ENCODE measurements around the gene PAPLN. TPM values are rescaled to one million over a fixed set of nuclear protein-coding genes. Genes with fewer than 3 reads are reported as not detected.

The PAPLN gene
- total and polyA plus RNA-seq, 9 donors = 0.58 to 4.2 (median 1.1) TPM

- H3K27me3 ChIP-seq (ENCODE audit: control insufficient read depth, insufficient read depth, low read length) = peaks cover 59% of the 10 kb centered on the region
- H3K9me3 ChIP-seq (replicated peaks; ENCODE audit: control insufficient read depth, low read depth, low read length) = peaks cover 2% of the 10 kb centered on the region
- H3K4me3 ChIP-seq (ENCODE audit: low read length) = no peak overlapping the region
- H3K27ac ChIP-seq (ENCODE audit: low read length) = no peak overlapping the region
- H3K36me3 ChIP-seq (ENCODE audit: control insufficient read depth, insufficient read depth, low read length) = no peaks in the 10 kb centered on the region
- 67% methylated on average over 12 of the region's 14 CpGs for WGBS (ENCODE audit: insufficient coverage)
- no peak for DNase-seq
- H3K4me1 ChIP-seq (ENCODE audit: control insufficient read depth, insufficient read depth, low read length) = peaks cover 8% of the 10 kb centered on the region
Observed at GRCh38 chr14:73244541-73245290, 7.4 kb downstream of the PAPLN start.

GRCh38 chr14:73245480-73246325 is 8.4 kb downstream of the PAPLN start:
- DNase-seq = peak; percentile 51

GRCh38 chr14:73246387-73247150 is 9.3 kb downstream of the PAPLN start:
- Histone ChIP-seq H3K9me3 (replicated peaks; ENCODE audit: control insufficient read depth, low read depth, low read length) (peaks cover 2% of the 10 kb centered on the region), H3K27ac (ENCODE audit: low read length) (no peak overlapping the region), H3K4me1 (ENCODE audit: control insufficient read depth, insufficient read depth, low read length) (peaks cover 5% of the 10 kb centered on the region), H3K36me3 (ENCODE audit: control insufficient read depth, insufficient read depth, low read length) (no peaks in the 10 kb centered on the region), H3K4me3 (ENCODE audit: low read length) (peak overlapping the region; percentile 51), H3K27me3 (ENCODE audit: control insufficient read depth, insufficient read depth, low read length) (peaks cover 41% of the 10 kb centered on the region)
- 95% methylated on average over 8 of the region's 18 CpGs for WGBS (ENCODE audit: insufficient coverage)
- DNase-seq = no peak

More at GRCh38 chr14:73245480-73246325, 8.4 kb downstream of the PAPLN start:
- WGBS (ENCODE audit: insufficient coverage) = 6% methylated on average over 55 of the region's 64 CpGs
- H3K27me3 ChIP-seq (ENCODE audit: control insufficient read depth, insufficient read depth, low read length) = peaks cover 49% of the 10 kb centered on the region
- no peak overlapping the region for H3K27ac ChIP-seq (ENCODE audit: low read length)
- H3K4me1 ChIP-seq (ENCODE audit: control insufficient read depth, insufficient read depth, low read length) = peaks cover 5% of the 10 kb centered on the region
- H3K36me3 ChIP-seq (ENCODE audit: control insufficient read depth, insufficient read depth, low read length) = no peaks in the 10 kb centered on the region
- H3K9me3 ChIP-seq (replicated peaks; ENCODE audit: control insufficient read depth, low read depth, low read length) = peaks cover 2% of the 10 kb centered on the region
- H3K4me3 ChIP-seq (ENCODE audit: low read length) = peak overlapping the region; percentile 51

- 49% methylated on average over 6 of the region's 9 CpGs for WGBS (ENCODE audit: insufficient coverage)
- H3K4me1 ChIP-seq (ENCODE audit: control insufficient read depth, insufficient read depth, low read length) = peaks cover 5% of the 10 kb centered on the region
- H3K27ac ChIP-seq (ENCODE audit: low read length) = no peak overlapping the region
- DNase-seq = no peak
- peaks cover 38% of the 10 kb centered on the region for H3K27me3 ChIP-seq (ENCODE audit: control insufficient read depth, insufficient read depth, low read length)
- no peak overlapping the region for H3K4me3 ChIP-seq (ENCODE audit: low read length)
- peaks cover 2% of the 10 kb centered on the region for H3K9me3 ChIP-seq (replicated peaks; ENCODE audit: control insufficient read depth, low read depth, low read length)
- no peaks in the 10 kb centered on the region for H3K36me3 ChIP-seq (ENCODE audit: control insufficient read depth, insufficient read depth, low read length)
Observed at GRCh38 chr14:73248108-73248868, 11.0 kb downstream of the PAPLN start.

- WGBS (ENCODE audit: insufficient coverage) = no CpG with 5 or more reads among the region's 1 CpG
- peaks cover 5% of the 10 kb centered on the region for H3K4me1 ChIP-seq (ENCODE audit: control insufficient read depth, insufficient read depth, low read length)
- H3K36me3 ChIP-seq (ENCODE audit: control insufficient read depth, insufficient read depth, low read length) = no peaks in the 10 kb centered on the region
- no peak for DNase-seq
- H3K27ac ChIP-seq (ENCODE audit: low read length) = no peak overlapping the region
- H3K9me3 ChIP-seq (replicated peaks; ENCODE audit: control insufficient read depth, low read depth, low read length) = no peaks in the 10 kb centered on the region
- no peak overlapping the region for H3K4me3 ChIP-seq (ENCODE audit: low read length)
- peaks cover 29% of the 10 kb centered on the region for H3K27me3 ChIP-seq (ENCODE audit: control insufficient read depth, insufficient read depth, low read length)
Observed at GRCh38 chr14:73249108-73249507, 11.8 kb downstream of the PAPLN start.

GRCh38 chr14:73249564-73250316 is 12.4 kb downstream of the PAPLN start:
- Histone ChIP-seq H3K27me3 (ENCODE audit: control insufficient read depth, insufficient read depth, low read length) (peaks cover 23% of the 10 kb centered on the region), H3K4me1 (ENCODE audit: control insufficient read depth, insufficient read depth, low read length) (peaks cover 5% of the 10 kb centered on the region), H3K4me3 (ENCODE audit: low read length) (no peak overlapping the region), H3K9me3 (replicated peaks; ENCODE audit: control insufficient read depth, low read depth, low read length) (no peaks in the 10 kb centered on the region), H3K36me3 (ENCODE audit: control insufficient read depth, insufficient read depth, low read length) (no peaks in the 10 kb centered on the region), H3K27ac (ENCODE audit: low read length) (no peak overlapping the region)
- WGBS (ENCODE audit: insufficient coverage) = 73% methylated on average over 3 of the region's 13 CpGs
- no peak for DNase-seq

- no peak overlapping the region for H3K4me3 ChIP-seq (ENCODE audit: low read length)
- WGBS (ENCODE audit: insufficient coverage) = 88% methylated on average over 5 of the region's 11 CpGs
- H3K27me3 ChIP-seq (ENCODE audit: control insufficient read depth, insufficient read depth, low read length) = peaks cover 18% of the 10 kb centered on the region
Observed at GRCh38 chr14:73250317-73250713, 13.0 kb downstream of the PAPLN start.

GRCh38 chr14:73250781-73251500 is 13.6 kb downstream of the PAPLN start:
- Histone ChIP-seq H3K9me3 (replicated peaks; ENCODE audit: control insufficient read depth, low read depth, low read length) (no peaks in the 10 kb centered on the region), H3K4me1 (ENCODE audit: control insufficient read depth, insufficient read depth, low read length) (no peaks in the 10 kb centered on the region), H3K27me3 (ENCODE audit: control insufficient read depth, insufficient read depth, low read length) (peaks cover 11% of the 10 kb centered on the region), H3K4me3 (ENCODE audit: low read length) (no peak overlapping the region), H3K36me3 (ENCODE audit: control insufficient read depth, insufficient read depth, low read length) (no peaks in the 10 kb centered on the region), H3K27ac (ENCODE audit: low read length) (no peak overlapping the region)
- no peak for DNase-seq
- 87% methylated on average over 26 of the region's 27 CpGs for WGBS (ENCODE audit: insufficient coverage)

More at GRCh38 chr14:73250317-73250713, 13.0 kb downstream of the PAPLN start:
- Histone ChIP-seq H3K4me1 (ENCODE audit: control insufficient read depth, insufficient read depth, low read length) (peaks cover 5% of the 10 kb centered on the region), H3K36me3 (ENCODE audit: control insufficient read depth, insufficient read depth, low read length) (no peaks in the 10 kb centered on the region), H3K27ac (ENCODE audit: low read length) (no peak overlapping the region), H3K9me3 (replicated peaks; ENCODE audit: control insufficient read depth, low read depth, low read length) (no peaks in the 10 kb centered on the region)
- DNase-seq = no peak

All from muscle of leg (tissue), 11 donors.